GM19438 (cell line): ENCODE data around the gene PSMG3.

Source experiments
- ATAC-seq: cut with Tn5 transposase; IDR thresholded peaks from one replicate; pipeline ENCODE4 v1.9.1; 2021; ENCODE audit warnings: low read depth; ENCODE audit not compliant: unreplicated experiment

PSMG3 gene

GRCh38 chr7:1580422-1581030 is 10.7 kb upstream of the PSMG3 start:
- no peak for ATAC-seq

GRCh38 chr7:1579481-1580421 is 9.9 kb upstream of the PSMG3 start:
- no peak for ATAC-seq

- no peak for ATAC-seq
These were observed 8.7 kb upstream of the PSMG3 start for GRCh38 chr7:1578513-1578912.

DNA sequence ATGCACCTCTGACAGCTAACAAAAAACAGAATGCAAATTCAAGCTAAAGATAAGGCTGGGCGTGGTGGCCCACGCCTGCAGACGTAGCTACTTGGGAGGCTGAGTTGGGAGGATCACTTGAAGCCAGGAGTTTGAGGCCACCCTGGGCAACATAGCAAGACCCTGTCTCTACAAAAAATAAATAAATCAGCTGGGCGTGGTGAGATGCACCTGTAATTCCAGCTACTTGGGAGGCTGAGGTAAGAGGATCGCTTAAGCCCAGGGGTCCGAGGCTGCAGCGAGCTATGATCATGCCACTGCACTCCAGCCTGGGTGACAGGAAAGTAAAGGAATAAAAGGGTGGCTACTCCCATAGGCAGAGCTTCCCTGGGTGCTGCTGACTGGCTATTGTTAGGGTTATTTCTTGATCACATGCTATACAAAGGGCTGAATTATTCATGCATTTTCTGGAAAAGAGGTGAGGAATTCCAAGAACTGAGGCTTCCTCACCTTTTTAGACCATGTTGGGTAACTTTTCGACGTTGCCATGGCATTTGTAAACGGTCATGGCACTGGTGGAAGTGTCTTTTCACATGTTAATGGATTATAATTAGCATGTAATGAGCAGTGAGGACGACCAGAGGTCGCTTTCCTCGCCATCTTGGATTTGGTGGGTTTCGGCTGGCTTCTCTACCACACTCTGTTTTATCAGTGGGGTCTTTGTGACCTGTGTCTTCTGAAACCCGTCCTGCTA is 6.9 kb upstream of the PSMG3 start:
- no peak for ATAC-seq

DNA sequence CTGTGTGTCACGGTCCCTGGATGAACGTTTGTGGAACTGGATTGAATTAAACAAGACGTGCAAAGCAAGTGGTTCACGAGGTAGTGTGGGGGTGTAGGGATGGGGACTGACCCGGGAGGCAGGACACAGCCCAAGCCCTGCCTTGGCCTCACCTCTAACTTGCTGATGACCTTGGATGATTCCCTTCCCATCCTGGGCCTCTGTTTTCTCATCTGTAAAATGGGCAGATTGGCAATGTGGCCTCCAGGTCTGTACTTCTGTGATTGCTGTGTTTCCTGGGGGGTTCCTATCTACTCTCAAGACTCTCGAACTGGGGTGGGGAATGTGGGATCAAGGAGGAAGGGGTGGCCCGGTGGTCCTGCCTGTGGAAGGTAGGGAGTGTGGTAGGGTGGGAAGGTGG is 6.0 kb upstream of the PSMG3 start:
- no peak for ATAC-seq

GRCh38 chr7:1572111-1572822 is 2.4 kb upstream of the PSMG3 start:
- ATAC-seq, result no peak

DNA sequence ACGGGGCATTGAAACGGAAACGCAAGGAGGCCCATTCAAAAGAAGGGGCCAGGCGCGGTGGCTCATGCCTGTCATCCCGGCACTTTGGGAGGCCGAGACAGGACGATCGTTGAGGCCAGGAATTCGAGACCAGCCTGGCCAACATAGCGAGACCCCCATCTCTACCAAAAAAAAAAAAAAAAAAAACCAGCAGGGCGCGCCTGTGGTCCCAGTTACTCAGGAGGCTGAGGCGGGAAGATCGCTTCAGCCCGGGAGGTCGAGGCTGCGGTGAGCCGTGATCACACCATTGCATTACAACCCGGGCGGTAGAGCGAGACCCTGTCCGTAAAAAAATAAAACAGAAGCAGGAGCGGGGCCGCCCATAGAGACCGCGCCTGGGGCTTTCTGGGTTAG is 396 bp downstream of the PSMG3 start:
- ATAC-seq, result peak; percentile 19

DNA sequence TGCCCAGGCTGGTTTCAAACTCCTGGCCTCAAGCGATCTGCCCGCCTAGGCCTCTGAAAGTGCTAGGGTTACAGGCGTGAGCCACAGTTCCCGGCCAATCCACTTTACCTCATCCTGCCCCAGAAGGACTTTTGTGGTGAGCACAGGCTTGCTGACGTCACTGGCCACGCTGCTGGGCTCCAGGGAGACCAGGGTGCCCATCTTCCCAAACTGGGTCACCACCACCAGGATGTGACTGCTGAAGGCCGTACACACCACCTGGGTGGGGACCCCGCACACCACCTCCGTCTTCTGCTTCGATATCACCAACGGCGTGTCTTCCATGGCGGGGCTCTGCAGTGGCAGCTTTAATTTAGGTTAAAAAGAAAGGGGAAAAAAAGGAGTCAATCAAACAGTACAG is 816 bp downstream of the PSMG3 start:
- no peak for ATAC-seq

GRCh38 chr7:1567896-1568510 is 1.8 kb downstream of the PSMG3 start:
- ATAC-seq, result no peak

- no peak for ATAC-seq
These were observed 2.6 kb downstream of the PSMG3 start for GRCh38 chr7:1567049-1567771.

DNA sequence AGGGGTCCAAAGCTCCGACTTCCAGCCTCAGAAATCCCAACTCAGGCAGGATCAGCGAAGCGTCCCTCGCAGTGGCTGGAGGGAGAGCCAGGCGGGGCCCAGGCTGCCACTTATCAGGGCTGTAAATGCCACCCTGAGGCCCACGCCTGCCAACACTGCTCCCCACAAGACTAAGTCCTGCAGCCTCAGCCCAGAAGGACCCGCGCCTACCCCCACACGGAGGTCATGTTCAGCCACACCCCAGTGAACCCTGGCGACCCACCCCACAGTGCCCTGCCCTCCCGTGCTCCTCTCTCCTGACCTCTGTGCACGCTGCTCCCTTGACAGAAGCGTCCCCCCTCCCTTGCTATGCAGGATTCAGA is 3.2 kb downstream of the PSMG3 start:
- no peak for ATAC-seq

DNA sequence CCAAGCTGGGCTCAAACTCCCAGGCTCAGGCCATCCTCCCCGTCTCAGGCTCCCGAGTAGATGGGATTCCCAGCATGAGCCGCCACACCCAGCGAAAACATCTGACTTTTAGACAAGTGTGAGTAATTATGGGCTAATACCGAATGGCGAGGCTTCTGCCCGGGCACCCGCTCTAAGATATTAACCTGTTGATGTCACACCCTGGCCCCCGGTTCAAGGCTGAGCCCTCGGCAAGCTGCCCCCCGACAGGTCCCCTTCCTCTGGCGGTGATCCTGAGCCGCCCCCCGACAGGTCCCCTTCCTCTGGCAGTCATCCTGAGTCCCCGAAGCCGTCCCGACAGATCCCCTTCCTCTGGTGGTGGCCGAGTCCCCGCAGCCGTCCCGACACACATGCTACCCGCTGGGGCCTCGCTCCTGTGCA is 5.2 kb downstream of the PSMG3 start:
- no peak for ATAC-seq

DNA sequence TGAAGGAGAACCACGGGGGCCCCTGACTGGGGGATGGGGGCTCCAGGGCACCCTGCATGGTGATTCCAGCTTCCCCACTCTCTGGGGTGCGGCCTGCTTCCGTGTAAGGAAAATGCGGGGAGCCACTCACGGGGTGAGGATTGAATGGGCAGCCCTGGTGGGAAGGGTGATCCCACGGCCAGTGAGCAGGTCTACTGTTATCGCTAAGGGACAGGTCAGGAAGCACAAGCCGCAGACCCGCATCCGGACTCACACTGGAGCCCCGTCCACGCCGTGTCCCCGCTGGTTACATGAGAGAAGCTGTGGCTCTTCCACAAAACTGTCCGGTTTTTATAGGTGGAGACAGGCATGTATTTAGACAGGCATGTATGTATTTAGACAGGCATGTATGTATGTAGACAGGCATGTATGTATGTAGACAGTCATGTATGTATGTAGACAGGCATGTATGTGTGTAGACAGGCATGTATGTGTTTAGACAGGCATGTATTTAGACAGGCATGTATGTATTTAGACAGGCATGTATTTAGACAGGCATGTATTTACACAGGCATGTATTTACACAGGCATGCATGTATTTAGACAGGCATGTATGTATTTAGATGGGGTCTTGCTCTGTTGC is 5.7 kb downstream of the PSMG3 start:
- ATAC-seq, result no peak

DNA sequence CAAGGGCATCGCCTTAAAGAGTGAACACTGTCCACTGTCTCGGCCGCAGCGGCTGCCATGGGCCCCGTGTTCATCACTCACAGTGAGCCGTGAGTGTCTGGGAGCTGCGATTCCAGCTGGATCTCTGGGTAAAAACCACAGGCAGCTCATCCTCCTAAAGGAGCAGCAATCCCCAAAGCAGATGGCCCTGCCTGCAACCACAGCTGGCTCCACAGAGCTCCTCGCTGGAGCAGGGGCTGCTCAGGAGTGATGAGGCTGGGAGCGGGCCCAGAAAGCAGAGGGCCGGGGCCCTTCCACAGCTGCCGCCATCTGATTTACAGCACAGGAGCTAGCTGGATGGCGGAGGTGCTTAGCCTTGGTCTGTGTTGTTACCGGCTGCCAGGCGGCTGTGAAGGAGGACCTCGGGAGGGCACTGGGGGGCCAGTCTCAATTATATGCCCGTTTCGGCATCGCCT is 7.2 kb downstream of the PSMG3 start:
- no peak for ATAC-seq

- no peak for ATAC-seq
These were observed 7.7 kb downstream of the PSMG3 start for GRCh38 chr7:1562116-1562515.

DNA sequence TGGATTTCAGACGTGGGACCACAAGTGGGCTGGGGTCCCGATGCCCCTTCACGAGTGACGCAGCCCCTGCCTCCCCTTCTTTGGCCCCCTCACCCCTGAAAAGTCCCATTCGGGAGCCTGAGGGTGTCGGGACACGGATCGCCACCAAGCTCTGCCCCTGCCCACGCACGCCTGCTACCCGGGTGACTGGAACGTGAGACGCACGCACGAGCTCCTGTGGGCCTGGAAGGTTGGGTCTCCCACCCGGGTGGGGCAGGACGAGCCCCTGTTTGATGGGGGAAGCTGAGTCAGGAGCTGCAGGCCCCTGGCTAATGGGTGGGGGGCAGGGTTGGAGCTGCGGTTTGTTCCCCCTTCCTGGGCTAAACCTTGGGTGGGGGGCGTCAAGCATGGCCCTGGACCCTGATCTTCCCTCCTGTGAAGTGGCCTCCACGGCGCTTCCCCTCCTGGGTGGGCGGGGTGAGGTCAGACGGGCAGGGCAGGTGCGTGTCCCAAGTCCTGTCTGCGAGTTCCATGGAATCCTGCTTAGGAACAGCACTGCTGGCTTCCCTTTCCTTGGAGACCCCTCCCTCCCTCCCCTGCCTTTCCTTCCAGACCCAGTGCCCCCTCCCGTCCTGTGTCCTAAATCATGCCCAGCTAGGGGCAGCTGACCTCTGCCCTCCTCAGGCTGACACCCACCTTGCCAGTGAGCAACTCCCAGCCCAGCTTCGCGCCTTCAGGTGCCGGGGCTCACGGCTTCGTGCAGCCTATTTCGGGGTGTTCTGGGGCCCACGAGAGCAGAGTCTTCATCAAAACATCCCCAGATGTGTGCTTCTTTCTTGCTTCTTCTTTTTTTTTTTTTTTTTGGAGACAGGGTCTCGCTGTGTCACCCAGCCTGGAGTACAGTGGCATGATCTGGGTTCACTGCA is 8.5 kb downstream of the PSMG3 start:
- no peak for ATAC-seq

DNA sequence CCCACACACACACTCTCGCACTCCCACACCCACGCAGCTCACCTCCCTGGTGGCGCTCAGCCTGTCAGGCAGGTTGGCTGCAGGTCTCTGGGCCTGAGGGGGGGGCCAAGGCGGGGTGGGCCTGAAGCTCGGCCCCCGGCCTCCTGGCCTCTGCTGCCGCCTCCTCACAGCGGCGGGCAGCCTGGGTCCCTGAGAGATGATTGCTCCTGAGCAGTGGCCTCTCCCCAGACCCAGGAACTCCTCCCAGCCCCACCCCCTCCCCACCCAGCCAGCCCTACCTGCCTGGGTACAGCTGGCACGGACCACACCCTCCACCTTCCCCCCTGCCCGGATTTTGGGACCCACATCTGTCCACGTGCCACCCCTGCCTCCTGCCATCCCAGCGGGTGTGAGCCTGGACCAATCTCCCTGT is 9.2 kb downstream of the PSMG3 start:
- ATAC-seq, result no peak
